ENCODE data around the gene RESF1.
"Not testable (repeated sequence)": the region's sequence is repeated elsewhere in the genome, so short reads cannot be mapped to it uniquely, and the experiment has no call there.

Gene RESF1

GRCh38 chr12:31959161-31959700 is at the start of gene RESF1:
TSS of gene RESF1 (plus strand) at chr12:31959415. CDS start at chr12:31980956, 21,541 bp downstream.
- Histone ChIP-seq H3K9me3 (ENCODE audit: control insufficient read depth, insufficient read depth, low read length) (peaks cover 3% of the 10 kb centered on the region), H3K9ac (ENCODE audit: low read depth, low read length) (peak within 1 kb of the TSS; percentile 65), H3K4me1 (ENCODE audit: insufficient read depth, low read length) (peaks cover 18% of the 10 kb centered on the region)

GRCh38 chr12:31914927-31915326 is 44.3 kb upstream of the RESF1 start:
- H3K4me1 ChIP-seq (ENCODE audit: insufficient read depth, low read length): no peaks in the 10 kb centered on the region
- no peak overlapping the region for H3K9ac ChIP-seq (ENCODE audit: low read depth, low read length)
- H3K9me3 ChIP-seq (ENCODE audit: control insufficient read depth, insufficient read depth, low read length): peaks cover 5% of the 10 kb centered on the region
- H3K36me3 ChIP-seq (ENCODE audit: insufficient read depth, low read length): no peaks in the 10 kb centered on the region

More at GRCh38 chr12:31959161-31959700, at the start of gene RESF1:
- H3K36me3 ChIP-seq (ENCODE audit: insufficient read depth, low read length): peaks cover 9% of the 10 kb centered on the region; the same call in 1 of the 2 replicates

- Histone ChIP-seq H3K9ac (ENCODE audit: low read depth, low read length) (no peak overlapping the region), H3K9me3 (ENCODE audit: control insufficient read depth, insufficient read depth, low read length) (peaks cover 5% of the 10 kb centered on the region), H3K4me1 (ENCODE audit: insufficient read depth, low read length) (no peaks in the 10 kb centered on the region), H3K36me3 (ENCODE audit: insufficient read depth, low read length) (no peaks in the 10 kb centered on the region)
These were observed 43.8 kb upstream of the RESF1 start for GRCh38 chr12:31915446-31915845.

- H3K9me3 ChIP-seq (ENCODE audit: control insufficient read depth, insufficient read depth, low read length): peaks cover 12% of the 10 kb centered on the region
- no peaks in the 10 kb centered on the region for H3K36me3 ChIP-seq (ENCODE audit: insufficient read depth, low read length)
- H3K4me1 ChIP-seq (ENCODE audit: insufficient read depth, low read length): no peaks in the 10 kb centered on the region
- no peak overlapping the region for H3K9ac ChIP-seq (ENCODE audit: low read depth, low read length)
These were observed 36.7 kb upstream of the RESF1 start for GRCh38 chr12:31922341-31923062.

- Histone ChIP-seq H3K9ac (ENCODE audit: low read depth, low read length) (no peak overlapping the region), H3K9me3 (ENCODE audit: control insufficient read depth, insufficient read depth, low read length) (peaks cover 12% of the 10 kb centered on the region)
These were observed 36.2 kb upstream of the RESF1 start for GRCh38 chr12:31923063-31923412.

GRCh38 chr12:31928246-31929026 is 30.8 kb upstream of the RESF1 start:
- Histone ChIP-seq H3K9me3 (ENCODE audit: control insufficient read depth, insufficient read depth, low read length) (peaks cover 3% of the 10 kb centered on the region), H3K36me3 (ENCODE audit: insufficient read depth, low read length) (no peaks in the 10 kb centered on the region), H3K9ac (ENCODE audit: low read depth, low read length) (no peak overlapping the region), H3K4me1 (ENCODE audit: insufficient read depth, low read length) (no peaks in the 10 kb centered on the region)

More at GRCh38 chr12:31923063-31923412, 36.2 kb upstream of the RESF1 start:
- Histone ChIP-seq H3K36me3 (ENCODE audit: insufficient read depth, low read length) (no peaks in the 10 kb centered on the region), H3K4me1 (ENCODE audit: insufficient read depth, low read length) (no peaks in the 10 kb centered on the region)

- no peaks in the 10 kb centered on the region for H3K36me3 ChIP-seq (ENCODE audit: insufficient read depth, low read length)
- no peaks in the 10 kb centered on the region for H3K9me3 ChIP-seq (ENCODE audit: control insufficient read depth, insufficient read depth, low read length)
- H3K4me1 ChIP-seq (ENCODE audit: insufficient read depth, low read length): no peaks in the 10 kb centered on the region
- H3K9ac ChIP-seq (ENCODE audit: low read depth, low read length): no peak overlapping the region
These were observed 30.1 kb upstream of the RESF1 start for GRCh38 chr12:31929027-31929526.

GRCh38 chr12:31931796-31932715 is 27.2 kb upstream of the RESF1 start:
- no peaks in the 10 kb centered on the region for H3K9me3 ChIP-seq (ENCODE audit: control insufficient read depth, insufficient read depth, low read length)
- no peak overlapping the region for H3K9ac ChIP-seq (ENCODE audit: low read depth, low read length)
- H3K4me1 ChIP-seq (ENCODE audit: insufficient read depth, low read length): no peaks in the 10 kb centered on the region
- no peaks in the 10 kb centered on the region for H3K36me3 ChIP-seq (ENCODE audit: insufficient read depth, low read length)

GRCh38 chr12:31944299-31944698 is 14.9 kb upstream of the RESF1 start:
- Histone ChIP-seq H3K36me3 (ENCODE audit: insufficient read depth, low read length) (no peaks in the 10 kb centered on the region), H3K4me1 (ENCODE audit: insufficient read depth, low read length) (no peaks in the 10 kb centered on the region), H3K9ac (ENCODE audit: low read depth, low read length) (no peak overlapping the region), H3K9me3 (ENCODE audit: control insufficient read depth, insufficient read depth, low read length) (peaks cover 21% of the 10 kb centered on the region)

GRCh38 chr12:31947971-31948370 is 11.2 kb upstream of the RESF1 start:
- Histone ChIP-seq H3K9ac (ENCODE audit: low read depth, low read length) (no peak overlapping the region), H3K36me3 (ENCODE audit: insufficient read depth, low read length) (no peaks in the 10 kb centered on the region), H3K4me1 (ENCODE audit: insufficient read depth, low read length) (no peaks in the 10 kb centered on the region), H3K9me3 (ENCODE audit: control insufficient read depth, insufficient read depth, low read length) (peaks cover 12% of the 10 kb centered on the region)

GRCh38 chr12:31948697-31949359 is 10.4 kb upstream of the RESF1 start:
- not testable (repeated sequence) for H3K9ac ChIP-seq (ENCODE audit: low read depth, low read length); H3K9me3 ChIP-seq (ENCODE audit: control insufficient read depth, insufficient read depth, low read length); H3K36me3 ChIP-seq (ENCODE audit: insufficient read depth, low read length); H3K4me1 ChIP-seq (ENCODE audit: insufficient read depth, low read length)

GRCh38 chr12:31950088-31950487 is 9.1 kb upstream of the RESF1 start:
- Histone ChIP-seq H3K36me3 (ENCODE audit: insufficient read depth, low read length) (no peaks in the 10 kb centered on the region), H3K9me3 (ENCODE audit: control insufficient read depth, insufficient read depth, low read length) (peaks cover 7% of the 10 kb centered on the region), H3K4me1 (ENCODE audit: insufficient read depth, low read length) (no peaks in the 10 kb centered on the region), H3K9ac (ENCODE audit: low read depth, low read length) (no peak overlapping the region)

GRCh38 chr12:31950492-31950891 is 8.7 kb upstream of the RESF1 start:
- Histone ChIP-seq H3K9ac (ENCODE audit: low read depth, low read length) (no peak overlapping the region), H3K9me3 (ENCODE audit: control insufficient read depth, insufficient read depth, low read length) (peaks cover 8% of the 10 kb centered on the region), H3K4me1 (ENCODE audit: insufficient read depth, low read length) (no peaks in the 10 kb centered on the region), H3K36me3 (ENCODE audit: insufficient read depth, low read length) (no peaks in the 10 kb centered on the region)
